Liver (tissue), 9 donors: ENCODE results near the gene NLRC5. TPM values are rescaled to one million over a fixed set of nuclear protein-coding genes. Genes with fewer than 3 reads are reported as not detected.

Source experiments
- DNase-seq: peaks from one replicate; pipeline ENCODE4 v3.0.0-alpha.2; 2017; ENCODE audit warnings: low spot score
- H3K27ac ChIP-seq, 2 donors: one replicate each; pipeline ENCODE4 v1.7.0; 2013; ENCODE audit warnings: inconsistent platforms in 2 of 2, low read length in 2 of 2, control low read depth in 1 of 2, low read depth in 1 of 2, mild to moderate bottlenecking in 1 of 2
- H3K27me3 ChIP-seq, 4 donors: one replicate each; pipeline versions ENCODE4 v1.6.1 to v1.7.0; 2013; ENCODE audit warnings: low read length in 3 of 4, inconsistent platforms in 1 of 4, mild to moderate bottlenecking in 1 of 4, moderate library complexity in 1 of 4; ENCODE audit not compliant: control insufficient read depth in 4 of 4, insufficient read depth in 4 of 4
- H3K36me3 ChIP-seq, 4 donors: one replicate each; pipeline versions ENCODE4 v1.6.1 to v1.7.0; 2013; ENCODE audit warnings: low read length in 3 of 4, mild to moderate bottlenecking in 3 of 4, low read depth in 1 of 4, moderate library complexity in 1 of 4; ENCODE audit not compliant: control insufficient read depth in 4 of 4, insufficient read depth in 3 of 4
- H3K4me1 ChIP-seq, 4 donors: one replicate each; pipeline versions ENCODE4 v1.6.1 to v1.7.0; 2013; ENCODE audit warnings: low read length in 3 of 4, mild to moderate bottlenecking in 3 of 4, moderate library complexity in 1 of 4; ENCODE audit not compliant: control insufficient read depth in 4 of 4, insufficient read depth in 4 of 4
- H3K4me3 ChIP-seq, 3 donors: one replicate each; pipeline versions ENCODE4 v1.6.1 to v1.7.0; 2013; ENCODE audit warnings: low read length in 3 of 3, control low read depth in 1 of 3, low read depth in 1 of 3, mild to moderate bottlenecking in 1 of 3
- H3K9ac ChIP-seq, 2 donors: one replicate each; pipeline ENCODE4 v1.7.0; 2013; ENCODE audit warnings: low read length in 2 of 2, mild to moderate bottlenecking in 2 of 2, moderate library complexity in 2 of 2, control low read depth in 1 of 2, low read depth in 1 of 2
- H3K9me3 ChIP-seq, 4 donors: one replicate each; pipeline versions ENCODE4 v1.6.1 to v1.7.0; 2013; ENCODE audit warnings: low read length in 3 of 4; ENCODE audit not compliant: control insufficient read depth in 4 of 4
- EGR1 ChIP-seq, 2 donors: IDR thresholded peaks; 2 replicates each; pipeline ENCODE4 v1.6.1; 2016 to 2018; ENCODE audit warnings: antibody characterized with exemption in 2 of 2, low read depth in 2 of 2
- FOXA1 ChIP-seq: IDR thresholded peaks from 2 replicates; pipeline ENCODE4 v1.6.1; 2016; ENCODE audit warnings: antibody characterized with exemption
- FOXA2 ChIP-seq: IDR thresholded peaks from 2 replicates; pipeline ENCODE4 v1.6.1; 2016; ENCODE audit warnings: antibody characterized with exemption
- HNF4A ChIP-seq, 2 donors: conservative IDR thresholded peaks; 2 replicates each; pipeline ENCODE4 v1.6.1; 2016; ENCODE audit warnings: antibody characterized with exemption in 2 of 2, mild to moderate bottlenecking in 2 of 2
- JUND ChIP-seq, 2 donors: IDR thresholded peaks; 2 replicates each; pipeline ENCODE4 v1.6.1; 2016; ENCODE audit warnings: antibody characterized with exemption in 2 of 2
- MAX ChIP-seq: IDR thresholded peaks from 2 replicates; pipeline ENCODE4 v1.6.1; 2016; ENCODE audit warnings: antibody characterized with exemption
- NR2F2 ChIP-seq: IDR thresholded peaks from 2 replicates; pipeline ENCODE4 v1.6.1; 2016; ENCODE audit warnings: antibody characterized with exemption
- RAD21 ChIP-seq, 2 donors: IDR thresholded peaks; 2 replicates each; pipeline ENCODE4 v1.6.1; 2016; ENCODE audit warnings: antibody characterized with exemption in 2 of 2, mild to moderate bottlenecking in 2 of 2
- RXRA ChIP-seq, 2 donors: IDR thresholded peaks; 2 replicates each; pipeline ENCODE4 v1.6.1; 2017 to 2018; ENCODE audit warnings: antibody characterized with exemption in 2 of 2, mild to moderate bottlenecking in 1 of 2
- SP1 ChIP-seq: IDR thresholded peaks from 2 replicates; pipeline ENCODE4 v1.6.1; 2018; ENCODE audit warnings: antibody characterized with exemption, mild to moderate bottlenecking
- TAF1 ChIP-seq: conservative IDR thresholded peaks from 2 replicates; pipeline ENCODE4 v1.6.1; 2016; ENCODE audit warnings: antibody characterized with exemption, mild to moderate bottlenecking
- YY1 ChIP-seq: IDR thresholded peaks from 2 replicates; pipeline ENCODE4 v1.6.1; 2016; ENCODE audit warnings: antibody characterized with exemption, mild to moderate bottlenecking
- WGBS: extraction: QIAGEN DNeasy Blood & Tissue Kit; methylation state at CpG from one replicate; pipeline ENCODE4 v1.1.7; 2013; 5-methylcytosine and 5-hydroxymethylcytosine counted together
- polyA plus RNA-seq, 2 donors: library from polyadenylated mRNA; stranded (reverse) in 1 of 2; unstranded in 1 of 2; fragments of 200-250 nt in 1 of 2; fragments of >200 nt in 1 of 2; fragmentation: Nextera tagmentation in 1 of 2; extraction: Ambion mirVana in 1 of 2; gene quantifications; one replicate each; pipeline versions ENCODE4 v1.2.1 to v1.2.3, GENCODE V29; 2013 to 2015
- total RNA-seq, 2 donors: library from RNA; depleted of rRNA; stranded (reverse); fragments of >200 nt; gene quantifications; one replicate each; pipeline ENCODE4 v1.2.3, GENCODE V29; 2014
- TF ChIP-seq, protein P1 (sequence below): IDR thresholded peaks from 2 replicates; pipeline ENCODE4 v1.6.1; 2016; ENCODE audit warnings: antibody characterized with exemption
- TF ChIP-seq, protein P2 (sequence below): IDR thresholded peaks from 2 replicates; pipeline ENCODE4 v1.6.1; 2016; ENCODE audit warnings: antibody characterized with exemption, mild to moderate bottlenecking
- TF ChIP-seq, protein P3 (sequence below): IDR thresholded peaks from 2 replicates; pipeline ENCODE4 v1.6.1; 2016; ENCODE audit warnings: antibody characterized with exemption
- donor health status: healthy.
- donor health status: healthy.
- donor health status: healthy.
- donor health status: healthy.
- donor health status: healthy.

Gene NLRC5
- total and polyA plus RNA-seq, 4 donors: 4.7 to 23.3 (median 8.8) TPM

- H3K9me3 ChIP-seq: no peaks in the 10 kb centered on the region
- TF ChIP-seq SP1 (no peak), RAD21 (IDR thresholded peaks at IDR 0.05) (no peak), JUND (IDR thresholded peaks at IDR 0.05) (no peak), FOXA1 (no peak), TAF1 (no peak)
- TF ChIP-seq, protein P1, sequence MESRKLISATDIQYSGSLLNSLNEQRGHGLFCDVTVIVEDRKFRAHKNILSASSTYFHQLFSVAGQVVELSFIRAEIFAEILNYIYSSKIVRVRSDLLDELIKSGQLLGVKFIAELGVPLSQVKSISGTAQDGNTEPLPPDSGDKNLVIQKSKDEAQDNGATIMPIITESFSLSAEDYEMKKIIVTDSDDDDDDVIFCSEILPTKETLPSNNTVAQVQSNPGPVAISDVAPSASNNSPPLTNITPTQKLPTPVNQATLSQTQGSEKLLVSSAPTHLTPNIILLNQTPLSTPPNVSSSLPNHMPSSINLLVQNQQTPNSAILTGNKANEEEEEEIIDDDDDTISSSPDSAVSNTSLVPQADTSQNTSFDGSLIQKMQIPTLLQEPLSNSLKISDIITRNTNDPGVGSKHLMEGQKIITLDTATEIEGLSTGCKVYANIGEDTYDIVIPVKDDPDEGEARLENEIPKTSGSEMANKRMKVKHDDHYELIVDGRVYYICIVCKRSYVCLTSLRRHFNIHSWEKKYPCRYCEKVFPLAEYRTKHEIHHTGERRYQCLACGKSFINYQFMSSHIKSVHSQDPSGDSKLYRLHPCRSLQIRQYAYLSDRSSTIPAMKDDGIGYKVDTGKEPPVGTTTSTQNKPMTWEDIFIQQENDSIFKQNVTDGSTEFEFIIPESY: no peak
- TF ChIP-seq, protein P2, sequence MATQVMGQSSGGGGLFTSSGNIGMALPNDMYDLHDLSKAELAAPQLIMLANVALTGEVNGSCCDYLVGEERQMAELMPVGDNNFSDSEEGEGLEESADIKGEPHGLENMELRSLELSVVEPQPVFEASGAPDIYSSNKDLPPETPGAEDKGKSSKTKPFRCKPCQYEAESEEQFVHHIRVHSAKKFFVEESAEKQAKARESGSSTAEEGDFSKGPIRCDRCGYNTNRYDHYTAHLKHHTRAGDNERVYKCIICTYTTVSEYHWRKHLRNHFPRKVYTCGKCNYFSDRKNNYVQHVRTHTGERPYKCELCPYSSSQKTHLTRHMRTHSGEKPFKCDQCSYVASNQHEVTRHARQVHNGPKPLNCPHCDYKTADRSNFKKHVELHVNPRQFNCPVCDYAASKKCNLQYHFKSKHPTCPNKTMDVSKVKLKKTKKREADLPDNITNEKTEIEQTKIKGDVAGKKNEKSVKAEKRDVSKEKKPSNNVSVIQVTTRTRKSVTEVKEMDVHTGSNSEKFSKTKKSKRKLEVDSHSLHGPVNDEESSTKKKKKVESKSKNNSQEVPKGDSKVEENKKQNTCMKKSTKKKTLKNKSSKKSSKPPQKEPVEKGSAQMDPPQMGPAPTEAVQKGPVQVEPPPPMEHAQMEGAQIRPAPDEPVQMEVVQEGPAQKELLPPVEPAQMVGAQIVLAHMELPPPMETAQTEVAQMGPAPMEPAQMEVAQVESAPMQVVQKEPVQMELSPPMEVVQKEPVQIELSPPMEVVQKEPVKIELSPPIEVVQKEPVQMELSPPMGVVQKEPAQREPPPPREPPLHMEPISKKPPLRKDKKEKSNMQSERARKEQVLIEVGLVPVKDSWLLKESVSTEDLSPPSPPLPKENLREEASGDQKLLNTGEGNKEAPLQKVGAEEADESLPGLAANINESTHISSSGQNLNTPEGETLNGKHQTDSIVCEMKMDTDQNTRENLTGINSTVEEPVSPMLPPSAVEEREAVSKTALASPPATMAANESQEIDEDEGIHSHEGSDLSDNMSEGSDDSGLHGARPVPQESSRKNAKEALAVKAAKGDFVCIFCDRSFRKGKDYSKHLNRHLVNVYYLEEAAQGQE: no peak
- 87% methylated on average over 5 of the region's 5 CpGs for WGBS
- no peak for DNase-seq
- no peak overlapping the region for H3K9ac ChIP-seq
- H3K36me3 ChIP-seq: no peaks in the 10 kb centered on the region
- no peak overlapping the region for H3K4me3 ChIP-seq
- H3K27me3 ChIP-seq: no peaks in the 10 kb centered on the region
- peaks cover 6 to 19% (median 10%) of the 10 kb centered on the region in 4 donors for H3K4me1 ChIP-seq
- H3K27ac ChIP-seq: no peak overlapping the region
Observed at GRCh38 chr16:57094911-57095310, 105.6 kb downstream of the NLRC5 start.

DNA sequence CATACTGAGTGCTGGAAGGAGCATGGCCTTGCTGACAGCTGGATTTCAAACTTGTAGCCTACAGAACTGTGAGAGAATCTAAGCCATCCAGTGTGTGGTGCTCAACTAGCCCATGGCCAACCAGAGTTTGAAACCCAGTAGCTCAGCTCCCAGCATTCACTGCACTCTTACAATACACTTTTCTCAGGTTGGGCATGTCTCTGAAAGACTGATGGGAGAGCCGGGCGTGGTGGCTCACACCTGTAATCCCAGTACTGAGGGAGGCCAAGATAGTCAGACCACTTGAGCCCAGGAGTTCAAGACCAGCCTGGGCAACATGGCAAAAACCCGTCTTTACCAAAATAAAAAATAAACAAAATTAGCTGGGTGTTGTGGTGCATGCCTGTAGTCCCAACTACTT is 106.8 kb downstream of the NLRC5 start:
- Histone ChIP-seq H3K4me1 (peaks cover 6 to 19% (median 10%) of the 10 kb centered on the region in 4 donors), H3K4me3 (no peak overlapping the region), H3K9me3 (no peaks in the 10 kb centered on the region), H3K9ac (no peak overlapping the region), H3K27me3 (no peaks in the 10 kb centered on the region), H3K27ac (no peak overlapping the region), H3K36me3 (no peaks in the 10 kb centered on the region)
- TF ChIP-seq, protein P1: no peak
- TF ChIP-seq, protein P3, sequence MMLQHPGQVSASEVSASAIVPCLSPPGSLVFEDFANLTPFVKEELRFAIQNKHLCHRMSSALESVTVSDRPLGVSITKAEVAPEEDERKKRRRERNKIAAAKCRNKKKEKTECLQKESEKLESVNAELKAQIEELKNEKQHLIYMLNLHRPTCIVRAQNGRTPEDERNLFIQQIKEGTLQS: no peak
- no peak for TF ChIP-seq JUND (IDR thresholded peaks at IDR 0.05)
- no peak for TF ChIP-seq FOXA1
- TF ChIP-seq MAX: no peak
- TF ChIP-seq RXRA (IDR thresholded peaks at IDR 0.05): no peak
- no peak for TF ChIP-seq HNF4A (conservative IDR thresholded peaks at IDR 0.05)
- TF ChIP-seq, protein P2: no peak
- no peak for TF ChIP-seq YY1
- TF ChIP-seq TAF1: no peak
- no peak for TF ChIP-seq FOXA2
- no peak for TF ChIP-seq EGR1 (IDR thresholded peaks at IDR 0.05; ENCODE audit: low read depth in 2 of 2)
- no peak for TF ChIP-seq NR2F2
- no peak for TF ChIP-seq RAD21 (IDR thresholded peaks at IDR 0.05)
- TF ChIP-seq SP1: no peak
- 93% methylated on average over 3 of the region's 3 CpGs for WGBS
- DNase-seq: no peak
